Measurements from ENCODE around the gene ZBTB8OS. TPM values are rescaled to one million over a fixed set of nuclear protein-coding genes. Genes with fewer than 3 reads are reported as not detected.
A peak's percentile ranks its signal among the peaks of the same experiment; 100 is the strongest.
"Not testable (repeated sequence)": the region's sequence is repeated elsewhere in the genome, so short reads cannot be mapped to it uniquely, and the experiment has no call there.

ZBTB8OS gene
- total RNA-seq, 6 experiments from 2014 or later: 14.1 to 27.6 (median 19.6) TPM

- WGBS (ENCODE audit: insufficient coverage, low coverage, low lambda C conversion rate, missing lambda C conversion rate): 33% methylated on average over 2 of the region's 3 CpGs
- H3K9me3 ChIP-seq: no peaks in the 10 kb centered on the region
- H3K27ac ChIP-seq: no peak overlapping the region
- TF ChIP-seq POLR2A (IDR thresholded peaks at IDR 0.05) (no peak), CTCF (IDR thresholded peaks at IDR 0.05) (no peak)
- ATAC-seq (peak in 2 of 4 donors; percentile 26 to 30), DNase-seq (no peak)
- peaks cover 0 to 9% (median 0%) of the 10 kb centered on the region in 4 donors for H3K4me1 ChIP-seq
- H3K36me3 ChIP-seq: peaks cover 8 to 73% (median 39%) of the 10 kb centered on the region in 4 donors
- H3K27me3 ChIP-seq: no peaks in the 10 kb centered on the region
- no peak overlapping the region for H3K4me3 ChIP-seq
- intact Hi-C loops (cut with DNase I): no loop called here
These were observed 26.6 kb upstream of the ZBTB8OS start for GRCh38 chr1:32676945-32677344.

GRCh38 chr1:32668716-32669115 lies 18.4 kb upstream of the ZBTB8OS start:
- H3K4me3 ChIP-seq; intact Hi-C loops (cut with DNase I); DNase-seq; H3K27me3 ChIP-seq; H3K4me1 ChIP-seq; H3K27ac ChIP-seq; ATAC-seq; H3K9me3 ChIP-seq: not testable (repeated sequence)
- H3K36me3 ChIP-seq: peaks cover 24 to 90% (median 46%) of the 10 kb centered on the region in 4 donors
- 93% methylated on average over 5 of the region's 5 CpGs for WGBS (ENCODE audit: insufficient coverage, low coverage, low lambda C conversion rate, missing lambda C conversion rate)

- no peak for TF ChIP-seq CTCF (IDR thresholded peaks at IDR 0.05)
- intact Hi-C loops (cut with DNase I): no loop called here
- ATAC-seq (no peak), DNase-seq (no peak)
- no peak overlapping the region for H3K4me3 ChIP-seq
- 82% methylated on average over 9 of the region's 12 CpGs for WGBS (ENCODE audit: insufficient coverage, low coverage, low lambda C conversion rate, missing lambda C conversion rate)
- peaks cover 15 to 88% (median 34%) of the 10 kb centered on the region in 4 donors for H3K36me3 ChIP-seq
- no peaks in the 10 kb centered on the region for H3K9me3 ChIP-seq
- no peaks in the 10 kb centered on the region for H3K4me1 ChIP-seq
- no peak overlapping the region for H3K27ac ChIP-seq
- no peaks in the 10 kb centered on the region for H3K27me3 ChIP-seq
These were observed 16.7 kb upstream of the ZBTB8OS start for GRCh38 chr1:32666901-32667566.

- Histone ChIP-seq H3K4me3 (no peak overlapping the region), H3K27me3 (no peaks in the 10 kb centered on the region), H3K4me1 (no peaks in the 10 kb centered on the region), H3K9me3 (no peaks in the 10 kb centered on the region), H3K36me3 (peaks cover 15 to 85% (median 28%) of the 10 kb centered on the region in 4 donors), H3K27ac (no peak overlapping the region)
- WGBS (ENCODE audit: insufficient coverage, low coverage, low lambda C conversion rate, missing lambda C conversion rate): 59% methylated on average over 1 of the region's 1 CpG
- DNase-seq (no peak), ATAC-seq (no peak)
- intact Hi-C loops (cut with DNase I): no loop called here
- TF ChIP-seq CTCF (IDR thresholded peaks at IDR 0.05): no peak
- no peak for TF ChIP-seq POLR2A (IDR thresholded peaks at IDR 0.05)
These were observed 15.6 kb upstream of the ZBTB8OS start for GRCh38 chr1:32665915-32666314.

GRCh38 chr1:32659581-32659980 lies 9.2 kb upstream of the ZBTB8OS start:
- no peak for ATAC-seq
- peaks cover 4 to 70% (median 13%) of the 10 kb centered on the region in 4 donors for H3K36me3 ChIP-seq
- intact Hi-C loops (cut with DNase I): no loop called here
- no peaks in the 10 kb centered on the region for H3K27me3 ChIP-seq
- no peak for DNase-seq
- H3K4me3 ChIP-seq: no peak overlapping the region
- WGBS (ENCODE audit: insufficient coverage, low coverage, low lambda C conversion rate, missing lambda C conversion rate): 92% methylated on average over 1 of the region's 1 CpG
- H3K27ac ChIP-seq: no peak overlapping the region
- no peaks in the 10 kb centered on the region for H3K9me3 ChIP-seq
- TF ChIP-seq POLR2A (IDR thresholded peaks at IDR 0.05): no peak
- TF ChIP-seq CTCF (IDR thresholded peaks at IDR 0.05): no peak
- no peaks in the 10 kb centered on the region for H3K4me1 ChIP-seq

Measured in right lobe of liver (tissue), 6 donors.